Tibial artery (tissue), 4 donors: Measurements from ENCODE around the gene PPP6R2.

Experiments used
- DNase-seq, 2 donors: peaks; one replicate each; pipeline ENCODE4 v3.0.0-alpha.2; 2019
- H3K27ac ChIP-seq, 2 donors: fragments of 200-600 bp; sonication (generic) in 1 of 2; 1 replicate in 1 of 2; 2 replicates in 1 of 2; pipeline ENCODE4 v1.5.1; 2018 to 2019; ENCODE audit warnings: mild to moderate bottlenecking in 1 of 2
- H3K27me3 ChIP-seq, 2 donors: fragments of 200-600 bp; sonication (generic) in 1 of 2; one replicate each; pipeline versions ENCODE4 v1.5.1 to v1.6.0; 2016 to 2019
- H3K36me3 ChIP-seq, 3 donors: fragments of 200-600 bp; sonication (generic) in 2 of 3; one replicate each; pipeline ENCODE4 v1.5.1; 2016 to 2019; ENCODE audit warnings: mild to moderate bottlenecking in 2 of 3
- H3K4me1 ChIP-seq, 4 donors: fragments of 200-600 bp; sonication (generic) in 2 of 4; 1 replicate in 3 of 4; 2 replicates in 1 of 4; pipeline ENCODE4 v1.5.1; 2016 to 2019
- H3K4me3 ChIP-seq, 2 donors: fragments of 200-600 bp; sonication (generic) in 1 of 2; 1 replicate in 1 of 2; 2 replicates in 1 of 2; pipeline ENCODE4 v1.5.1; 2018 to 2019; ENCODE audit warnings: mild to moderate bottlenecking in 2 of 2
- H3K9me3 ChIP-seq, 3 donors: fragments of 200-600 bp; sonication (generic) in 1 of 3; one replicate each; pipeline ENCODE4 v1.5.1; 2016 to 2019
- CTCF ChIP-seq, 2 experiments: fragments of 200-600 bp in 1 of 2; fragments of 450-650 bp in 1 of 2; IDR thresholded peaks; one replicate each; pipeline ENCODE4 v1.5.1; 2017 to 2019; ENCODE audit warnings: antibody characterized with exemption in 2 of 2, mild to moderate bottlenecking in 1 of 2, moderate library complexity in 1 of 2
- intact Hi-C: fragments of 100-400 bp; cut with DNase I; formaldehyde crosslinking; loops from one replicate; pipeline ENCODE4 v1.15.0; 2023; ENCODE audit warnings: low total_unique reads

Gene PPP6R2

DNA sequence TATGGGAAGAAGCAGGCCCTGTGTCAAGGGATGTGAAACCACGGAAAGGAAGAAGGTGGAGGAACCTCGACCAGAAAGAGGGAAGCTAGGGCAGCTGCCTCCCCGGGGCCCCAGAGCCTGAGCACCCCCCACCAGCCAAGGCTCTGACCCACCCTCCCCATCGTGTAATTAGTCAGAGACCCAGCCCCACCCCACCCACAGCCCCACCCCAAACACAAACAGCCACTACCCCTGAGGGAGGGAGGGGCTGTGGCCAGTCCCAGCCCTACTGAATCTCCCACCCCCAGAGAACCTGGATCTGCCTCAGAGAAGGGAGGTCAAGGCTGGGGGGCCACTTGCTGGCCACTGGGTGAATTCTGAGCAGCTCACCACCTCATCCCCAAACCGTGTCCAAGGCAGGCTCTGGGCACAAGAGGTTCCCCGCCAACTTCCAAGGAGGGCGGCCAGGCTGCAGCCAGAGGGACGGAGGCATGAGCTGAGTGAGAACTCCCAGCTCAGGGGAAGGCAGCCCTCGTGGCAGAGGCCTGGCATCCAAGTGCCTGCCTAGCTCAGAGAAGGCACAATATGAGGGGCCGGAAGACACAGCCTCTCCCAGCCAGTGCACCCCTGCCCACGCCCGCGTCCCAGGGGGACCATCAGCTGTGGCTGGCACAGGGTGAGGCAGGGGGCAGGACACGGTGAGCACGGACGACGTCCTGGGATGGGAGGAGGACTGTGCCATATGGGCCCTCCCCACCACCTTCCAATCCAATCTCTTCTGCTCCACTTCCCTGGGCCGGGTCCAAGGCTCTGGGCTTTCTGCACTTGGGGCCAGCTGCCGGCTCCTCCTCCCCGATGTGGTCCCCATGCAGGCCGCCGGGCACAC lies 38.4 kb upstream of the PPP6R2 start:
- Histone ChIP-seq H3K4me3 (peak overlapping the region; percentile 72 to 86), H3K36me3 (peaks cover 0 to 5% (median 0%) of the 10 kb centered on the region in 3 donors), H3K4me1 (peaks cover 25 to 82% (median 81%) of the 10 kb centered on the region in 4 donors), H3K9me3 (no peaks in the 10 kb centered on the region), H3K27ac (peak overlapping the region; percentile 92 to 95), H3K27me3 (no peaks in the 10 kb centered on the region)
- intact Hi-C loops: loop anchor here (10.0 kb wide), 1 partner anchor 340 kb away; the partner anchor contains the start of gene PIM3
- DNase-seq: peak; percentile 67 to 92
- no peak for TF ChIP-seq CTCF (IDR thresholded peaks at IDR 0.05)

GRCh38 chr22:50305393-50305922 lies 37.7 kb upstream of the PPP6R2 start:
- no peak for DNase-seq
- H3K4me1 ChIP-seq: peaks cover 25 to 77% (median 75%) of the 10 kb centered on the region in 4 donors
- no peak for TF ChIP-seq CTCF (IDR thresholded peaks at IDR 0.05)
- peak overlapping the region; percentile 72 to 86 for H3K4me3 ChIP-seq
- intact Hi-C loops: loop anchor here (10.0 kb wide), 1 partner anchor 341 kb away; the partner anchor contains the start of gene PIM3
- H3K36me3 ChIP-seq: peaks cover 0 to 5% (median 0%) of the 10 kb centered on the region in 3 donors
- H3K9me3 ChIP-seq: no peaks in the 10 kb centered on the region
- peak overlapping the region; percentile 92 to 95 for H3K27ac ChIP-seq
- H3K27me3 ChIP-seq: no peaks in the 10 kb centered on the region

DNA sequence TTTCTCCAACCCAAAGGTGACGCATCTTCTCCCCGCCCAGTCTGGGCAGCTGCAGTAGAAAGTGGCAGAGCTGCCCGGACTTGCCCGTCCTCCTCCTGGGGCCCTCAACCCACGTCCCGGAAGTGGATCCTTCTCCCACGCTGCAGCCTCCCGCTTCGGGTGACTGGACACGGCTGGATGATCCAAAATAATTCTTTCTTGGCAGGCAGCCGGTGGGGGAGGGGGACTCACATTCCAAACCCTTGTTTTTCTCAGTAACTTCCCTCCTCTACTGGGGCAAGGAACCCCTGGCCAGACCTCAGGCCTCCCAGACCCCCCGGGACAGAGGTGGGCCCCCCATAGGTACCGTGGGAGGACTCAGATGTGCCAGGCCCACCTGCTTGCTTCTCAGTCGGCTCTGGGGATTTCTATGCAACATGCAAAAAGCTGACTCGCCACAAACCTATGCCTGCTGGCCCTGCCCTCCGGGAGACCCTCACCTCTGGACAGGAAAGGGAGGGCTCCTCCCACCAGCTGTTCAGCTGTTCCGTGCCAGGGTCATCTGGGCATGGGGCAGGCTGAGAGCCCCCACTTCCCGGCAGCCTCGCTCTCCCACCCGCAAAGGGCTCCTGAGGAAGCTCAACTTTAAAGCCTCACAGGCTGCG lies 37.1 kb upstream of the PPP6R2 start:
- no peaks in the 10 kb centered on the region for H3K9me3 ChIP-seq
- intact Hi-C loops: loop anchor here (2.0 to 10.0 kb wide), 2 partner anchors 13 to 341 kb away; partner anchors contain the start of gene PIM3
- H3K27ac ChIP-seq: peak overlapping the region; percentile 92 to 95
- peaks cover 0 to 5% (median 0%) of the 10 kb centered on the region in 3 donors for H3K36me3 ChIP-seq
- H3K4me3 ChIP-seq: peak overlapping the region; percentile 72 to 86
- no peak for TF ChIP-seq CTCF (IDR thresholded peaks at IDR 0.05)
- H3K27me3 ChIP-seq: no peaks in the 10 kb centered on the region
- peak; percentile 86 to 96 for DNase-seq
- H3K4me1 ChIP-seq: peaks cover 25 to 71% (median 69%) of the 10 kb centered on the region in 4 donors

GRCh38 chr22:50306753-50307749 lies 36.1 kb upstream of the PPP6R2 start, which contains the start of gene PLXNB2:
TSS of gene PLXNB2 (minus strand) at chr22:50307646. CDS start at chr22:50290584, 17,062 bp downstream.
- Histone ChIP-seq H3K27me3 (no peaks in the 10 kb centered on the region), H3K9me3 (no peaks in the 10 kb centered on the region), H3K4me3 (peak within 1 kb of the TSS; percentile 72 to 86), H3K27ac (peak within 1 kb of the TSS; percentile 92 to 95), H3K36me3 (peaks cover 0 to 5% (median 0%) of the 10 kb centered on the region in 3 donors), H3K4me1 (peaks cover 19 to 61% (median 59%) of the 10 kb centered on the region in 4 donors)
- no peak for TF ChIP-seq CTCF (IDR thresholded peaks at IDR 0.05)
- intact Hi-C loops: loop anchor here (2.0 to 10.0 kb wide), 2 partner anchors 14 to 342 kb away; partner anchors contain the start of gene PIM3
- peak; percentile 82 to 91 for DNase-seq
